Measurements from ENCODE around the gene FOXJ3.

The FOXJ3 gene

DNA sequence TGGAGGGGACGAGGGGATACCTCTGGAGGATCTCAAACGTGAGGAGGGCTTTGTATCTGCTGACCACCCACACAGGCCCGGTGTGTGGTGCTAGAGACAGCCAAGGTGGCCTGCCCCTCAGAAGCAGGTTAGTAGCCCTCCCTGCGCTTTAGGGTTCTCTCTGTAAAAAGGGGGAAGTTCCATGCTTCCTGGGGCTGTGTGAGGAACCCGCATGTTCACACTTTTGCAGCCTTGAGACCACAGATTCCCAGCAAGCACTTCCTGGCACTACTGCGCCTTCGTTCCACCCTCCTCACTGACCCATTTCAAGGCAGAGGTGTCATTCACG is 189.7 kb downstream of the FOXJ3 start:
- no peak for DNase-seq (ENCODE audit: low read depth in 2 of 2)

DNA sequence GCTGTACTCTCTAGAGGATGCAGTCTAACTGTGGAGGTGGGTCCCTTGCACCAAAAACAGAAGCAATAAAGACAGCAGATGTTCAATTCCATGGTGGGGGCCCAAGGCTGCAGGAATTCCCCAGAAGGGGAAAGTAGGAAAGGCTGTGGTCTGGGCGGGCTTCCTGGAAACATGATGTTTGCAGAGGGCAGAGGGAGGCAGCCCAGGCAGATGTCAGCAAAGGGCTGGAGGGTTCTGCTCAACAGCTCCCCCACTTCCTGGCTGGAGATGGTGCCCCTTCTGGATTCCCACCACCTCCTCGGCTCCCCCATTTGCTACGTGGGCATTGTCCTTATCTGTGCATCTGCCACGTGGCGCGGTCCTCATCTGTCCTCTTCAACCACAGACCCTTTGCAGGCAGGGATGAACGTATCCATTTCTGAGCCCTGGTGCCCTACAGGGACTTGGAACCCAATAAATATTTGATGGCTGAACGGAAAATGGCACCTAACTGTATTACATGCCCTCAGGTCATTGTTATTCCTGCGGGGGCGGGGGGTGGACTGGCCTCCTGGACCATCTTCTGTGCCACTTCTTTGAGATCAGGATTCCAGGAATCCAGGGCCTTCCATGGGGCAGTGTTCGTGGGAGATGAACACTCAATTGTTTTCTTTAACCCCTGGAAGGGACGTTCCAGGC is 190.2 kb downstream of the FOXJ3 start:
- DNase-seq (ENCODE audit: low read depth in 2 of 2), result no peak

DNA sequence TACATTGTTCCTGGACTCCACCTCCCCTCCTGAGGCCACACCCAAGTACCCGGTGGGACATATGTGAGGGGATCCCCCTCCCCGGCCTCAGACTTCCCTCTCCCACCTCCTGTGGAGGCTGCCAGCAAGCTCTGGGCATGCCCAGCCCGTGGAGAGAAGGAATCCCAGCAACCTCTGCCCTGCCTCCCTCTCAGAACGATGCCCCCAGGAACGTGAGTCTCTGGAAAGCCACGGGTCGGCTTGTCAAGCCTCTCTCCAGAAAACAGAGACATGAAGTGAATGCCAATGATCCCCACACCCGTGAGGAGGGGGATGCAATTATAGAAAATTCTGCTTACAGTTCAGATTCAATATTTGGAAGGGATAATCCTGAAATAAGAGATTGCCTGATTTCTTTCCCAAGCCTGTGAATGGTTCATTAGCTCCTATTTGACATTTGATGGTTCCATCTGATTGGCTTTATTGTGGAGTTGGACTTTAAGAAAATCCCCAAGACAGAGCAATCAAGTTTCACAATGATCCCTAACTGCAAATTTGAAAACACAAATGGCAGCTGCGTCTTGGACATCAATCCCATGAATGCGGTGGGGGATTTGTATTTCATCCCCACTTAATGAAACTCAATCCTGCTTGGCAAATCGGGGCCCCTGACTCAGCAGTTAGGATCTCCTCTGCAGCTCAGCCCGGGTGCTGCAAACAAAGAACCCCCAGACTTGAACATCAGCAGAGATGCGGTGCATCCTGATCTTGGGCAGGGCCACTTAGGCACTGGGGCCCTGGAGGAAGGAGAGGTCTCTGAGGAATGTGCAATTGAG is 190.9 kb downstream of the FOXJ3 start:
- DNase-seq (ENCODE audit: low read depth in 2 of 2), result no peak

DNA sequence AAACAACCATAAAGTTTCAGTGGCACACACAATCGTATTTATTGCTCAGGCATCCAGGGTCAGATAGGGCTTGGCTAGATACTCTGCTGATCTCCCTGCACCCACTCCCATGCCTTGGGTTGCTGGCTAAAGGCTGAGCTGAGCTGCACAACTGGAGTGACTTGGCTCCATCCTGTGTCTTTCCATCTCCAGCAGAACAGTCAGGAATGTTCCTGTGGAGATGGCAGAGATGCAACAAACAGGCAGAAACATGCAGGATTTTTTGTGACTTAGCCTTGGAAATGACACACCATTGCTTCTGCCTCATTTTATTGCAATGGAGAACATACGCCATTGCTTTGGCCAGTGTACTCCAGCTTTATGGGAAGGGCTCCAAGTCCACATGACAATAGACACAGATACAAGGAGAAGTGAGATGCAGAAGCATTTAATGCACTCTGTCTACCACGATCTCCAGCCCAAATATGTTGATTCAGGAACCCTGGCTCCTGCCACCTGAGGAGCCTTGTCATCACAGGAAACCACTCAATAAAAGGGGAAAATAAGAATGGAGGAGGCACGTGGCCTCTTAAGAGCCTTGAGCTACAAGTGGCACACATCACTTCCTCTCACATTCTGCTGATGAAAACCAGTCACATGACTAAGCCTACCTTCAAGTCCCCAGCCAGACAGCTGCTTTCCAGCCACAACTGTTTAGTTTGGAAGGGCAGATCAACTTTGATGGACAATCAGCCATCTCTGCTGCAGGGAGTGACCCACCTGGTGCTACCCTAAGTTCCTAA is 191.9 kb downstream of the FOXJ3 start:
- DNase-seq (ENCODE audit: low read depth in 2 of 2), result no peak

DNA sequence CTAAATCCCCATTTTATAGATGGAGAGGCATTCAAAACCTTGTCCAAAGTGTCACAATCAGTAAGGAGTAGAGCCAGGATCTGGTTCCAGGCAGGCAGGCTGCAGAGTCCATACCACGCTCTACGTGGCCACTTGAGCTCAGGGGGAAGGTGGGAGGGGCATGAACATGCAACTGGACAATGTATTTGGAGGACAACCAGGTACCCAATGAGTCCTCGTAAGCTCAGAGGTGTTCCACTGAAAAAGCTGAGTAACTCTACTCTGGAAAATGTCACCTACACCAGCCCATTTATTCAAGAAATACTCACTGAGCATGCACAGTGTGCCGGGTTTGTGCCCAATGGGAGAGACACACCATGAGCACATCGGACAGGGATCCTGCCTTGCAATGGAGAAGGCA is 193.1 kb downstream of the FOXJ3 start:
- no peak for DNase-seq (ENCODE audit: low read depth in 2 of 2)

DNA sequence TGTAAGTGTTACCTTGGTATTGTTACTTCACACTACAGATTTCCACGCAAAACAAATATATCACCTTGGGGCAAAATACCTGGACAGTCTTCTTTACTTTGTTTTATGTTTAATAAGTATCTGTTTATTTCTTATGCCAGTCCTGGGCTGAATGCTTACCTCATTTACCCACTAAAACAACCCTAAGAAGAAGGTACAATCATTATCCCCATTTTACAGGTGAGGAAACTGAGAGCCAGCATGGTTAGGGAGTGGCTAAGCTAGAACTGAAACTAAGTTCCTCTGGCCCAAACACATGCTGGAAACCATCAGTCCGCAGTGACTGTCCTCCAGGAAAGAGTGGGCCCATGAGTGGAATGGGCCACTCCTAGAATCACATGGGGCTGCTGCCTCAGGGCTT is 194.8 kb downstream of the FOXJ3 start:
- no peak for DNase-seq (ENCODE audit: low read depth in 2 of 2)

DNA sequence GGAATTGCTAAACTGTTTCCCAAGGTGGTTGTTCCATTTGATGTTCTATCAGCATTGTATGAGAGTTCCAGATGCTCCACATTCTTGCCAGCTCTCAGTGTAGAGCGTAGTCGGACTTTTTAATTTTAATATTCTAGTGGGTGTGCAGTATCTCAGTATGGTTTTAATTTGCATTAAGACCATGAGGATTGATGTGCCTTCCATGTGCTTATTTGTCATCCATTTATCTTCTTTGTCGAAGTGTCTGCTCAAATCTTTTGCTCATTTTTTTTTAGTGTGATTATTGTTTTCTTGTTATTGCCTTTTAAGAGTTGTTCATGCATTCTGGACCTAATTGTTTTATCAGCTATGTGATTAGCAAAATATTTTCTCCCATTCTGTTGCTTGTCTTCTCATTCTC is 195.6 kb downstream of the FOXJ3 start:
- no peak for DNase-seq (ENCODE audit: low read depth in 2 of 2)

DNA sequence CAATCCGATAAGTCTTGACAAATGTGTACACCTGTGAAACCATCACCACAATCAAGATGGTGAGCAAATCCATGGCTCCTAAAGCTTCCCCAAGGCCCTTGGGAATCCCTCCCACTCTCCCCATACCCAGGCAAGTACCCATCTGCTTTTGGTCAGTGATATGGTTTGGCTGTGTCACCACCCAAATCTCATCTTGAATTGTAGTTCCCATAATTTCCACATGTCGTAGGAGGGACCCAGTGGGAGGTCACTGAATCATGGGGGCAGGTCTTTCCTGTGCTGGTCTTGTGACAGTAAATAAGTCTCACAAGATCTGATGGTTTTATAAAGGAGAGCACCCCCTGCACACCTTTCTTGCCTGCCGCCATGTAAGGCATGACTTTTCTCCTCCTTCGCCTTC is 196.4 kb downstream of the FOXJ3 start:
- DNase-seq (ENCODE audit: low read depth in 2 of 2), result no peak

DNA sequence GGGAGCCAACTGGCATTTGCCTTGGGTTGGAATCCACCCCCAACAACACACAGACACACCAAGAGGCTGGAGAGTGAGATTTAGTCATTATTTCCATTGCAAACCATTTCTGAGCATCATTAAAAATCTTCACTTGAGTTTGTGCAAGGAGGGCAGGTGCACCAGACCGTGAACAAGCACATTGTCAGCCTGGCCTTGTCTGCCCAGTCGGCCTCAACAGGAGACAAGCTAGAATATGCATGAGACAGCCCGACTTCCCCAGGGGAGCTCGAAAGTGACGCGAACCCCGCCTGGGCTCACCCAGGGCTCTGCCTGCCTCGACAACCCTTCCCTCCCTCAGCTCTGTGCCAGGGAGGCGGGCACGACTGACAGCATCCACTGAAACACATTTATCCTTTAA is 197.3 kb downstream of the FOXJ3 start:
- no peak for DNase-seq (ENCODE audit: low read depth in 2 of 2)

DNA sequence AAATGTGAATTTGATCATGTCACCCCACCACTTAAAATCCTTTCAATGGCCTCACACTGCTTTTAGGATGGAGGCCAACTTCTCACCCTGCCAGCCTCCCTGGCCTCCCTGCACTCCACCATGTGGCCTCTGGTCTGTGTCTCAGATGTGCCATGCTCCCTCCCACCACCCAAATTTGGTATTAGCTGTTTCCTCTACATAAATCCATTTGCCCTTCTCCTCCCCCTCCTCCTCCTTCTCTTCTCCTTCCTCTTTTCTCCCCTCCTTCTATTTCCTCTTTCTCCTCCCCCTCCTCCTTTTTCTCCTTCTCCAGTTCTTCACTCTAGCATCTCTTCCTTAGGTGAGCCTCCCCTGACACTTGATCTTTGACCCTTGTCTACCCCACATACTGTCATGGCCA is 198.6 kb downstream of the FOXJ3 start:
- no peak for DNase-seq (ENCODE audit: low read depth in 2 of 2)

DNA sequence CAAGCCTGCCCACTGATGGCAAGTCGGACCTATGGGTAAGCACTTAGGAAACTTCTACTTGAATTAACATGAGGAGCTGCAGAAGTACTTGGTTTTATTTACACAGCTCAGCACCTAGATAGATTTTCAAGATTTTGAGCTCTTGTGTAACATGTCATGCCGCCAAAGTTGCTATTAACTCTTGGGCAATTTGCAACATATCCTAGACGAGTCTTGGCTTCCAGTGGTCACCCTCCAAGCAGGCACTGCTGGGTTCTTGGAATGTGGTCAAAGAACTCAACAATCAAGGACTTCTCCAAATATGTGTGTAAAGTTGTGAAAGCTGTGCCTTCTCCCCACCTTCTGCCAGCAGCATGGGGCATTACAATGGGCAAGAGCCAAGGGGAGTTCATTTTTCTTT is 199.6 kb downstream of the FOXJ3 start:
- no peak for DNase-seq (ENCODE audit: low read depth in 2 of 2)

DNA sequence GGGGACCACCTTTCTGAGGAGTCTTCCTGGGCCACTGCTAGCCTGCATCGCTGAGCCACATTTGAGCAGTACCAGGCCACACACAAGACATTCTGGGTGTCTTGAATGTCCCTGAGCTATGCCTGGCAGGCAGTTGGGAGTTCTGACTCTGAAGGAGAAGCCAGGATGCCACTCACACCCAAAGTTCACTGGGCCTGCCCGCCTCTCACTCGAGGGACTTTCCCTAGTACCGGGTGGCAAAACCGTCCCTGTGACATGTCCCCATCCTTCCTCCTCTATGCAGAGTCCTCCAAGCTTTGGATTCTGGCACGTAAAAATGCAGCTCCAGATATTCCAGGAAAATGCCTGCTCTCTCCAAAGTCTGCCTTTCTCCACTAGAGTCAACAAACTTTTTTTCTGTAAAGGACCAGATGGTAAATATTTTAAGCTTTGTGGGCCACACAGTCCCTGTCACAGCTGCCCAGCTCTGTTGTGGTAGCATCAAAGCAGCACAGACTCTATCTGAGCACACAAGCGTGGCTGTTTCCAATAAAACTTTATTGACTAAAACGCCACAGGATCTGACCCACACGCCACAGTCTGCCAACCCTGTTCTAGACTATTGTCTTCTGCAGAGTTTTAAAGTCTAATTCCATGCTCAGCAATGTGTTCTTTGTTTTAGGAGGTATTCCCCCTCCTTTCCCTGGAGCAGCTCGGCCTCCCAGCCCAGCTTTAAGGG is 201.1 kb downstream of the FOXJ3 start:
- no peak for DNase-seq (ENCODE audit: low read depth in 2 of 2)

DNA sequence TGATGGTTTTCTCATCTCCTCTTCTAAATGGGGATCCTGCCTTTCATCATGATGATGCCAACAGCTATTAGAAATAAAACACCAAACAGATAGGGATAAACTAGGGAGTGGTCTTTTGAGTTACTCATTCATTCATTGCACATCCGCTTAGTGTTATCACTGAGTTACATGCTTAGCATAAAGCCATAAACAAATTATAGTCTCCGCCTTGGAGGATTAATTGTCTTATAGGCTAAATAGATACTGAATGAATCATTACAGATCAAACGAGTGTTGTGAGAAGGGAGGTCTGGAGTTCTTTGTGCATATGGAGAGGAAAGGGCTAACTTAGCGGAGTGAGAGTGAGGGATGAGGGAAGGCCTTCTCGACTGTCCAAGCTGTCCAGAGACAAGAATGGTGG is 201.6 kb downstream of the FOXJ3 start:
- no peak for DNase-seq (ENCODE audit: low read depth in 2 of 2)

DNA sequence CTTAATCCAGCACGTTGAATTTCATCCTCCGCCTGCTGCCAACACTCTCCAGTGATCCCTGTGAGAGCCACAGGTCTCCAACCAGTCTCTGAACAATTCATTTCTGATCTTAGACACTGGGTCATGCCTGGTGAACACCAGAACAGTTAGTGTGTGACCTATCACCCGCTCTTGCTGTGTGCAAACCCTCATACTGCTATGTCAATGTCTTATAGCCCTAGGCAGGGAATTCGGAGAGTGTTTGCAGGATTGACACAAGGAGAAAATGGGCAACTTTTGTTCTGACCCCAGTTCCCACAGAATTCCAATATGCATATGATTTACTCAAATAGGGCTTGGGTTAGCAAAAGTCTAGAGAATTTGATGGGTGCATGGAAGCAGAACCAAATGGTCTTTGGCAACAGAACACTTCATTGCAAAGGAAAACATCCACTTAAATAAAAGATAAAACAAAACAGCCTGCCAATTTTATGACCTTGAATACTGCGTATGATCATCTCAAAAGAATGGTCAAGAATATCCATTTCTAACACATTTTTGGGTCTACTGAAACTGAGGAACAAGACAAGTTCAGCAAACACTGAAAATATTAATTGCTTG is 204.9 kb downstream of the FOXJ3 start:
- no peak for DNase-seq (ENCODE audit: low read depth in 2 of 2)

DNA sequence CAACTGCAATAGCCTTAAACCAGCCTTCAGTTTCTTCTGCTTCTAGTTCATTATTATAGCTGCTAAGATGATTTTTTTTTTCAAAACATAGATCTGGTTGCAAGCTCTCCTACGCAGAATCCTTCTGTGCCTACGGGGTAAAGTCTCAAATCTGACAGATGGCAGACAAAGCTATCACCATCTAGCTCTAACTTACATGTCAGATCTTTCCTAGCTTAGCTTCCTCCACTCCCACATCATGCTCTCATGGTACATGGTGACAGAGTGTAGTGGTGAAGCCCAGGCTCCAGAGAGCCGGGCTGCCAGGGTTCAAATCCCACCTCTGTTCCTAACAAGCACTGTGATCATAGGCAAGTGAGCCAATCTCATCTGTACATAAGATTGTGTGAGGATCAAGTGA is 206.1 kb downstream of the FOXJ3 start:
- no peak for DNase-seq (ENCODE audit: low read depth in 2 of 2)

DNA sequence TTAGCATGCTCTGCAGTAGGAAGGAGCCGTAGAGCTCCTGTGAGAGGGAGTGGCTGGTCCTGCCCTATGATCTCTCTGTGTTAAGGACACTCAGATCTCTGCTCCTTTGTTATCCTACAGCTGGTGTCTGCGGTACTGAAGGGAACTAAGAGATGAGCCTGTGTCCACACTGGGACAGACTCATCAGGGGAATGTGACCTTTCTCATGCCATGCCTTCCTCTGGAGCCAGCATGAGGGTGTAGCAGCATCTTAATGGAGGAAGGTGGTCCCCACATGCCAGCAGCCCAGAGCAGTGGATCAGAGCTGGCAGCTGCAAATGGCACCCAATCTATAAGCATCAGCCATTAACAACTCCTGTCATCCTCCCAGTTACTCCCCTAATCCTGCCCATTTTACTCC is 206.5 kb downstream of the FOXJ3 start:
- DNase-seq (ENCODE audit: low read depth in 2 of 2), result no peak

DNA sequence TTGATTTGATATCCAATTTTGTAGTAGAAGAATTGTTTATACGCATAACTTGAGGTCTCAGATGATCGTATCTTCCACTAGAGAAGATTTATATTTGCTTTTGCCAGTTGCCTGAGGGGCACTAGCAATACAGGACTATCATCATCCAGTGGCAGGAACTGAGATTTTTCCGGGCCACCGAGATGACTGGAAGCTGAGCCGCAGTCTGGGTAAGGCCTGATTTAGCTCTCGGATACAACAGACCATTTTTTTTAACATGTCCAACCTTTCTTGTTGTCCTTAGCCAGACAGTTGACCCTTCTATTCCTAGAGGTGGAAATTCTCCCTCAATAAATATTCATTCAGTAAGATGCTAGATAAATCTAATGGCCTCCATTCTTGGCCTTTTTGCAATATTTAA is 207.3 kb downstream of the FOXJ3 start:
- DNase-seq (ENCODE audit: low read depth in 2 of 2), result no peak

All from fibroblast of skin of left quadriceps (primary cell).